HepG2 (cell line): ENCODE results near the gene DPH6. TPM values are rescaled to one million over a fixed set of nuclear protein-coding genes. Genes with fewer than 3 reads are reported as not detected.
A peak's percentile ranks its signal among the peaks of the same experiment; 100 is the strongest.

ENCODE experiments used
- ATAC-seq: fragments of 200-7000 bp; cut with Tn5 transposase; 3 replicates; pipeline ENCODE4 v1.9.1; 2020; ENCODE audit warnings: mild to moderate bottlenecking, moderate library complexity
- BruUV-seq: library from RNA; stranded (reverse); fragments of 400-500 nt; replicated peaks from 2 replicates; lab custom pipeline; 2021; lab: Mats Ljungman, UMichigan
- CTCF ChIA-PET: fragments of 300-600 bp; formaldehyde crosslinking; extraction: SDS; loops from one replicate; lab custom pipeline; 2021; ENCODE audit warnings: low total read pairs, inconsistent platforms, low intra/inter-chr PET ratio; lab: Yijun Ruan, JAX
- POLR2A ChIA-PET: fragments of 350-600 bp; sonication (Branson Sonifier 250); formaldehyde crosslinking; loops from one replicate; lab custom pipeline; 2020; ENCODE audit warnings: antibody characterized with exemption, inconsistent platforms; lab: Yijun Ruan, JAX
- DNase-seq: peaks from one replicate; pipeline ENCODE4 v3.0.0-alpha.2; 2015; ENCODE audit warnings: low spot score
- FAIRE-seq: peaks from 3 replicates; lab custom pipeline; 2011; peaks lifted over from hg19 to GRCh38; lab: Jason Lieb, UNC
- H2AFZ ChIP-seq: one replicate; pipeline ENCODE4 v1.6.1; 2011; ENCODE audit warnings: low read length, inconsistent platforms
- H3K27ac ChIP-seq: fragments of 300-600 bp; 3 replicates; pipeline ENCODE4 v1.8.0; 2011; ENCODE audit warnings: mixed run types, mild to moderate bottlenecking, mixed read lengths, low read length, inconsistent platforms; ENCODE audit not compliant: insufficient read depth; ENCODE audit errors: extremely low read length
- H3K27me3 ChIP-seq, 2 experiments: fragments of 200-600 bp in 1 of 2; 2 replicates in 1 of 2; 3 replicates in 1 of 2; pipeline versions ENCODE4 v1.6.0 to v1.8.0; 2011; ENCODE audit warnings: low read length in 2 of 2, mild to moderate bottlenecking in 2 of 2, moderate library complexity in 2 of 2, inconsistent platforms in 1 of 2; ENCODE audit not compliant: insufficient read depth in 2 of 2, control insufficient read depth in 1 of 2
- H3K36me3 ChIP-seq, 2 experiments: fragments of 200-600 bp in 1 of 2; replicated peaks in 1 of 2; 2 replicates in 1 of 2; 3 replicates in 1 of 2; pipeline versions ENCODE4 v1.5.1 to v1.8.0; 2011; ENCODE audit warnings: low read length in 2 of 2, inconsistent platforms in 1 of 2; ENCODE audit not compliant: insufficient read depth in 2 of 2, control insufficient read depth in 1 of 2
- H3K4me1 ChIP-seq: 2 replicates; pipeline ENCODE4 v1.5.1; 2012; ENCODE audit warnings: low read length, inconsistent platforms; ENCODE audit not compliant: insufficient read depth
- H3K4me2 ChIP-seq: 2 replicates; pipeline ENCODE4 v1.6.0; 2011; ENCODE audit warnings: low read depth, low read length, inconsistent platforms
- H3K4me3 ChIP-seq, 3 experiments: fragments of 200-600 bp in 1 of 3; sonication (generic), shearing (Covaris generic) in 1 of 3; replicated peaks in 1 of 3; 2 replicates each; pipeline ENCODE4 v1.5.1; 2011 to 2016; ENCODE audit warnings: low read length in 3 of 3, inconsistent platforms in 2 of 3, low read depth in 2 of 3, mild to moderate bottlenecking in 2 of 3, control low read depth in 1 of 3, mixed read lengths in 1 of 3; ENCODE audit not compliant: insufficient read depth in 1 of 3
- H3K79me2 ChIP-seq: one replicate; pipeline ENCODE4 v1.6.1; 2011; ENCODE audit warnings: low read length, inconsistent platforms; ENCODE audit not compliant: insufficient read depth
- H3K9ac ChIP-seq: 2 replicates; pipeline ENCODE4 v1.6.0; 2011; ENCODE audit warnings: mild to moderate bottlenecking, low read depth, low read length, inconsistent platforms; ENCODE audit not compliant: insufficient read depth
- H3K9me3 ChIP-seq: 2 replicates; pipeline ENCODE4 v1.5.1; 2012; ENCODE audit warnings: mild to moderate bottlenecking, low read length
- H4K20me1 ChIP-seq: 2 replicates; pipeline ENCODE4 v1.6.0; 2011; ENCODE audit warnings: inconsistent platforms, mild to moderate bottlenecking, low read length, moderate library complexity; ENCODE audit not compliant: insufficient read depth
- ASH2L ChIP-seq: fragments of 300-600, 200-600 bp; sonication (generic); IDR thresholded peaks from 2 replicates; pipeline ENCODE4 v1.7.0; 2017; ENCODE audit warnings: low read depth, mild to moderate bottlenecking, moderate library complexity, mixed read lengths, low read length; ENCODE audit not compliant: insufficient read length
- ATM ChIP-seq: fragments of 450-650 bp; IDR thresholded peaks from 2 replicates; pipeline ENCODE4 v1.7.1; 2017; ENCODE audit warnings: mild to moderate bottlenecking, borderline replicate concordance
- KDM5A ChIP-seq: fragments of 200-600 bp; sonication (generic); IDR thresholded peaks from 2 replicates; pipeline ENCODE4 v1.7.0; 2018; ENCODE audit warnings: antibody characterized with exemption, mild to moderate bottlenecking, low read length, borderline replicate concordance
- KLF15 ChIP-seq: sonication (generic); formaldehyde crosslinking; IDR thresholded peaks from 2 replicates; pipeline ENCODE4 v1.8.1; 2023; ENCODE audit warnings: borderline replicate concordance, mild to moderate bottlenecking, inconsistent platforms, missing genetic modification reagents, mixed read lengths
- MAFF ChIP-seq: IDR thresholded peaks from 2 replicates; pipeline ENCODE4 v1.6.1; 2011; ENCODE audit warnings: low read depth, low read length, improper control_type of control experiment
- MAFK ChIP-seq, 2 experiments: IDR thresholded peaks in 1 of 2; conservative IDR thresholded peaks in 1 of 2; 2 replicates each; pipeline ENCODE4 v1.6.1; 2011; ENCODE audit warnings: improper control_type of control experiment in 2 of 2, low read length in 2 of 2
- MAX ChIP-seq: IDR thresholded peaks from 2 replicates; pipeline ENCODE4 v1.6.1; 2012; ENCODE audit warnings: inconsistent platforms
- NFRKB ChIP-seq: fragments of 450-650 bp; IDR thresholded peaks from 2 replicates; pipeline ENCODE4 v1.6.1; 2017
- PHF8 ChIP-seq: sonication (generic); formaldehyde crosslinking; IDR thresholded peaks from 2 replicates; pipeline ENCODE4 v1.5.0; 2020; ENCODE audit warnings: missing genetic modification reagents
- POLR2AphosphoS5 ChIP-seq: IDR thresholded peaks from 2 replicates; pipeline ENCODE4 v1.6.1; 2012; ENCODE audit warnings: low read depth, low read length
- RFX3 ChIP-seq: IDR thresholded peaks from 2 replicates; pipeline ENCODE4 v1.6.1; 2016; ENCODE audit warnings: missing biosample characterization, missing genetic modification reagents
- RXRA ChIP-seq: sonication (generic); formaldehyde crosslinking; IDR thresholded peaks from 2 replicates; pipeline ENCODE4 v1.5.1; 2020; ENCODE audit warnings: missing genetic modification reagents
- TBP ChIP-seq: sonication (generic); formaldehyde crosslinking; IDR thresholded peaks from 2 replicates; pipeline ENCODE4 v1.5.0; 2020; ENCODE audit warnings: missing genetic modification reagents
- YEATS4 ChIP-seq: sonication (generic); formaldehyde crosslinking; IDR thresholded peaks from 2 replicates; pipeline ENCODE4 v1.4.0; 2020; ENCODE audit warnings: missing genetic modification reagents, borderline replicate concordance
- ZEB1 ChIP-seq: IDR thresholded peaks from 2 replicates; pipeline ENCODE4 v1.6.1; 2012; ENCODE audit warnings: mild to moderate bottlenecking, low read depth, inconsistent platforms; ENCODE audit not compliant: insufficient replicate concordance
- ZNF232 ChIP-seq: sonication (generic); formaldehyde crosslinking; IDR thresholded peaks from 2 replicates; pipeline ENCODE4 v1.4.0; 2020; ENCODE audit warnings: missing genetic modification reagents, borderline replicate concordance
- ZNF382 ChIP-seq: sonication (generic); formaldehyde crosslinking; IDR thresholded peaks from 2 replicates; pipeline ENCODE4 v1.5.0; 2020; ENCODE audit warnings: missing genetic modification reagents, mild to moderate bottlenecking, borderline replicate concordance
- ZNF709 ChIP-seq: sonication (generic); formaldehyde crosslinking; IDR thresholded peaks from 2 replicates; pipeline ENCODE4 v1.5.0; 2020; ENCODE audit warnings: mild to moderate bottlenecking, missing genetic modification reagents
- WGBS: methylation state at CpG from one replicate; pipeline ENCODE4 v1.1.6; 2017; ENCODE audit warnings: low lambda C conversion rate; 5-methylcytosine and 5-hydroxymethylcytosine counted together
- in situ Hi-C: cut with HindIII; loops from 2 replicates; pipeline ENCODE4 v1.10.0; 2017; ENCODE audit warnings: low pct_unique_long_range_greater_than_20kb; ENCODE audit not compliant: extremely low pct_ligation_motif_present
- intact Hi-C: fragments of 100-400 bp; cut with micrococcal nuclease; formaldehyde crosslinking; loops from one replicate; pipeline ENCODE4 v1.10.0; 2022; ENCODE audit not compliant: unreplicated experiment
- polyA plus RNA-seq, 8 experiments: library from polyadenylated mRNA; depleted of rRNA in 3 of 8; stranded (reverse) in 7 of 8; unstranded in 1 of 8; fragments of >200 nt; fragmentation: Illumina TruSeq in 4 of 8; extraction: Trizol in 4 of 8; gene quantifications; 2 replicates each; pipeline versions ENCODE4 v1.2.1 to v1.2.3, GENCODE V29; 2011 to 2016; ENCODE audit warnings: low read depth in 4 of 8, missing spikeins in 1 of 8, mixed read lengths in 1 of 8; ENCODE audit not compliant: insufficient read depth in 1 of 8
- total RNA-seq, 5 experiments: library from RNA; depleted of rRNA; stranded (reverse); fragments of >200 nt; fragmentation: Illumina TruSeq; extraction: Trizol; gene quantifications; 2 replicates each; pipeline ENCODE4 v1.2.3, GENCODE V29; 2016; ENCODE audit warnings: low read depth in 1 of 5
- TF ChIP-seq, protein P1 (sequence below): fragments of 450-650 bp; IDR thresholded peaks from 2 replicates; pipeline ENCODE4 v1.6.1; 2017
- TF ChIP-seq, protein P2 (sequence below): sonication (generic); formaldehyde crosslinking; IDR thresholded peaks from 2 replicates; pipeline ENCODE4 v1.9.0; 2021; ENCODE audit warnings: missing genetic modification reagents, mild to moderate bottlenecking, borderline replicate concordance

Gene DPH6
- total and polyA plus RNA-seq, 2 of the 13 experiments (the other 11 are each of a cell fraction or from before 2014, with no cell fraction given) = 10.2 to 25.8 TPM

DNA sequence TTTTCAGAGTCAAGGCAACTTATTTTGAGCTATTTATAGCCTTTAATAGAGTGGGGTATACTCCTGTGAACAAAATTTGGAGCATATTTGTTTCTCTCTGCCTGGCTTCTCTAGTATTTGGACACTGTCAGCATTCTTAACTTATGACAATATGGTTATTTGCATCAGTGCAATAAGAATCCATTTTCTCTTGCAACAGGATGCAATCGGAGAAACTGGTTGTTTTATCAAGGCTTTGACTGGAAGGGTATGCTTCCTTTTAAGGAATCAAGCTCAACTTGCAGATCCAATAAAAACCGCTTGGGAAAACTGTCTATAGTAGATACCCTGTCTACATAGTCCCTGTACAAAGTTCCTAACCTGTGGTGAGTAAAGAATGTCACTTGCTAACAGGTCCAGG is 106.7 kb downstream of the DPH6 start:
- in situ Hi-C loops = no loop called here
- ChIA-PET POLR2A (no interaction called here), CTCF (no interaction called here)

GRCh38 chr15:35437157-35437556 is 108.8 kb downstream of the DPH6 start:
- Histone ChIP-seq H3K27ac (no peak overlapping the region), H3K9me3 (no peaks in the 10 kb centered on the region), H3K27me3 (no peaks in the 10 kb centered on the region), H3K79me2 (no peaks in the 10 kb centered on the region), H3K4me3 (no peak overlapping the region), H3K4me1 (no peaks in the 10 kb centered on the region), H3K36me3 (no peaks in the 10 kb centered on the region), H2AFZ (no peak overlapping the region), H3K9ac (no peak overlapping the region), H3K4me2 (no peak overlapping the region), H4K20me1 (no peaks in the 10 kb centered on the region)
- FAIRE-seq (no peak), DNase-seq (no peak), ATAC-seq (no peak)
- intact Hi-C loops = loop anchor here (2.0 kb wide), 1 partner anchor 358 kb away; no protein-coding TSS in a partner anchor
- CTCF ChIA-PET = no interaction called here
- TF ChIP-seq RFX3 (CRISPR knock-in tag) = no peak
- TF ChIP-seq KDM5A = no peak
- TF ChIP-seq POLR2AphosphoS5 = no peak
- TF ChIP-seq ATM = no peak
- TF ChIP-seq RXRA (CRISPR knock-in tag) = no peak
- no peak for TF ChIP-seq PHF8 (CRISPR knock-in tag)
- no peak for TF ChIP-seq MAX
- TF ChIP-seq ZEB1 = no peak
- TF ChIP-seq, protein P1, sequence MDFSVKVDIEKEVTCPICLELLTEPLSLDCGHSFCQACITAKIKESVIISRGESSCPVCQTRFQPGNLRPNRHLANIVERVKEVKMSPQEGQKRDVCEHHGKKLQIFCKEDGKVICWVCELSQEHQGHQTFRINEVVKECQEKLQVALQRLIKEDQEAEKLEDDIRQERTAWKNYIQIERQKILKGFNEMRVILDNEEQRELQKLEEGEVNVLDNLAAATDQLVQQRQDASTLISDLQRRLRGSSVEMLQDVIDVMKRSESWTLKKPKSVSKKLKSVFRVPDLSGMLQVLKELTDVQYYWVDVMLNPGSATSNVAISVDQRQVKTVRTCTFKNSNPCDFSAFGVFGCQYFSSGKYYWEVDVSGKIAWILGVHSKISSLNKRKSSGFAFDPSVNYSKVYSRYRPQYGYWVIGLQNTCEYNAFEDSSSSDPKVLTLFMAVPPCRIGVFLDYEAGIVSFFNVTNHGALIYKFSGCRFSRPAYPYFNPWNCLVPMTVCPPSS = no peak
- TF ChIP-seq ZNF382 (CRISPR knock-in tag) = no peak
- TF ChIP-seq TBP (CRISPR knock-in tag) = no peak
- no peak for TF ChIP-seq ZNF709 (CRISPR knock-in tag)
- TF ChIP-seq KLF15 (CRISPR knock-in tag) = no peak
- POLR2A ChIA-PET = no interaction called here
- 94% methylated on average over 5 of the region's 5 CpGs for WGBS
- in situ Hi-C loops = no loop called here
- BruUV-seq = no TSS peak

More for the DNA sequence above, 106.7 kb downstream of the DPH6 start:
- BruUV-seq = no TSS peak
- Histone ChIP-seq H3K27me3 (no peaks in the 10 kb centered on the region), H3K4me2 (no peak overlapping the region), H3K4me3 (no peak overlapping the region), H3K4me1 (no peaks in the 10 kb centered on the region), H3K36me3 (no peaks in the 10 kb centered on the region), H2AFZ (no peak overlapping the region), H3K79me2 (no peaks in the 10 kb centered on the region), H3K27ac (no peak overlapping the region), H4K20me1 (no peaks in the 10 kb centered on the region), H3K9ac (no peak overlapping the region), H3K9me3 (no peaks in the 10 kb centered on the region)
- intact Hi-C loops = no loop called here
- no peak for FAIRE-seq
- DNase-seq = no peak
- no peak for ATAC-seq
- TF ChIP-seq YEATS4 (CRISPR knock-in tag) (no peak), MAFF (no peak), ASH2L (no peak), MAFK (conservative IDR thresholded peaks at IDR 0.05 in 1 of 2, IDR thresholded peaks at IDR 0.05 in 1 of 2; ENCODE audit: low read length in 2 of 2) (peak in 1 of 2 experiments; percentile 17; a peak in 1 of 4 replicates), NFRKB (no peak), ZNF232 (CRISPR knock-in tag) (no peak)
- TF ChIP-seq, protein P2, sequence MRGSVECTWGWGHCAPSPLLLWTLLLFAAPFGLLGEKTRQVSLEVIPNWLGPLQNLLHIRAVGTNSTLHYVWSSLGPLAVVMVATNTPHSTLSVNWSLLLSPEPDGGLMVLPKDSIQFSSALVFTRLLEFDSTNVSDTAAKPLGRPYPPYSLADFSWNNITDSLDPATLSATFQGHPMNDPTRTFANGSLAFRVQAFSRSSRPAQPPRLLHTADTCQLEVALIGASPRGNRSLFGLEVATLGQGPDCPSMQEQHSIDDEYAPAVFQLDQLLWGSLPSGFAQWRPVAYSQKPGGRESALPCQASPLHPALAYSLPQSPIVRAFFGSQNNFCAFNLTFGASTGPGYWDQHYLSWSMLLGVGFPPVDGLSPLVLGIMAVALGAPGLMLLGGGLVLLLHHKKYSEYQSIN (CRISPR knock-in tag) = no peak
- 90% methylated on average over 2 of the region's 2 CpGs for WGBS
